SK-N-SH treated with all-trans-retinoic acid at 6 μM for 48 hours (cell line): ENCODE results near the gene NUBP1.

Experiments used
- ESRRG ChIP-seq: fragments of 250-450 bp; sonication (Bioruptor Pico); IDR thresholded peaks from 2 replicates; pipeline ENCODE4 v1.6.1; 2021; ENCODE audit warnings: mild to moderate bottlenecking
- OSR1 ChIP-seq: fragments of 250-450 bp; sonication (Bioruptor Pico); IDR thresholded peaks from 2 replicates; pipeline ENCODE4 v1.8.0; 2022; ENCODE audit warnings: moderate library complexity, mild to moderate bottlenecking, inconsistent platforms
- PATZ1 ChIP-seq: fragments of 250-450 bp; sonication (Bioruptor Pico); IDR thresholded peaks from 2 replicates; pipeline ENCODE4 v1.8.0; 2020; ENCODE audit warnings: mild to moderate bottlenecking, moderate library complexity, borderline replicate concordance
- POU6F1 ChIP-seq: fragments of 250-450 bp; sonication (Bioruptor Pico); IDR thresholded peaks from 2 replicates; pipeline ENCODE4 v1.8.0; 2021; ENCODE audit warnings: low read depth, mild to moderate bottlenecking, moderate library complexity, borderline replicate concordance
- ZFP30 ChIP-seq: fragments of 450-650 bp; formaldehyde crosslinking; IDR thresholded peaks from 2 replicates; pipeline ENCODE4 v1.5.0; 2022; ENCODE audit warnings: mild to moderate bottlenecking, moderate library complexity
- ZNF8 ChIP-seq: fragments of 450-650 bp; formaldehyde crosslinking; IDR thresholded peaks from 2 replicates; pipeline ENCODE4 v1.5.0; 2020; ENCODE audit warnings: mild to moderate bottlenecking, moderate library complexity
- TF ChIP-seq, protein P1 (sequence below): fragments of 250-450 bp; sonication (Bioruptor Pico); IDR thresholded peaks from 2 replicates; pipeline ENCODE4 v1.5.1; 2020; ENCODE audit warnings: low read depth, mild to moderate bottlenecking, moderate library complexity

GRCh38 chr16:10770907-10771306 is 27.3 kb downstream of the NUBP1 start:
- TF ChIP-seq PATZ1 (CRISPR knock-in tag) (no peak), OSR1 (CRISPR knock-in tag) (no peak), ZNF8 (CRISPR knock-in tag) (no peak), ZFP30 (CRISPR knock-in tag) (no peak), ESRRG (CRISPR knock-in tag) (no peak), POU6F1 (CRISPR knock-in tag) (no peak)
- TF ChIP-seq, protein P1, sequence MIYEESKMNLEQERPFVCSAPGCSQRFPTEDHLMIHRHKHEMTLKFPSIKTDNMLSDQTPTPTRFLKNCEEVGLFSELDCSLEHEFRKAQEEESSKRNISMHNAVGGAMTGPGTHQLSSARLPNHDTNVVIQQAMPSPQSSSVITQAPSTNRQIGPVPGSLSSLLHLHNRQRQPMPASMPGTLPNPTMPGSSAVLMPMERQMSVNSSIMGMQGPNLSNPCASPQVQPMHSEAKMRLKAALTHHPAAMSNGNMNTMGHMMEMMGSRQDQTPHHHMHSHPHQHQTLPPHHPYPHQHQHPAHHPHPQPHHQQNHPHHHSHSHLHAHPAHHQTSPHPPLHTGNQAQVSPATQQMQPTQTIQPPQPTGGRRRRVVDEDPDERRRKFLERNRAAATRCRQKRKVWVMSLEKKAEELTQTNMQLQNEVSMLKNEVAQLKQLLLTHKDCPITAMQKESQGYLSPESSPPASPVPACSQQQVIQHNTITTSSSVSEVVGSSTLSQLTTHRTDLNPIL (CRISPR knock-in tag), result no peak
